Raji (cell line): ENCODE measurements around the gene RTP5.

Experiments used
- POLR2A ChIP-seq: IDR thresholded peaks from 2 replicates; pipeline ENCODE4 v1.6.1; 2011; ENCODE audit warnings: low read depth, low read length, control low read depth; ENCODE audit not compliant: insufficient read depth

The RTP5 gene

GRCh38 chr2:241862775-241863535 is 6.6 kb upstream of the RTP5 start:
- no peak for TF ChIP-seq POLR2A

- TF ChIP-seq POLR2A, result no peak
Observed at GRCh38 chr2:241863536-241863954, 6.0 kb upstream of the RTP5 start.

DNA sequence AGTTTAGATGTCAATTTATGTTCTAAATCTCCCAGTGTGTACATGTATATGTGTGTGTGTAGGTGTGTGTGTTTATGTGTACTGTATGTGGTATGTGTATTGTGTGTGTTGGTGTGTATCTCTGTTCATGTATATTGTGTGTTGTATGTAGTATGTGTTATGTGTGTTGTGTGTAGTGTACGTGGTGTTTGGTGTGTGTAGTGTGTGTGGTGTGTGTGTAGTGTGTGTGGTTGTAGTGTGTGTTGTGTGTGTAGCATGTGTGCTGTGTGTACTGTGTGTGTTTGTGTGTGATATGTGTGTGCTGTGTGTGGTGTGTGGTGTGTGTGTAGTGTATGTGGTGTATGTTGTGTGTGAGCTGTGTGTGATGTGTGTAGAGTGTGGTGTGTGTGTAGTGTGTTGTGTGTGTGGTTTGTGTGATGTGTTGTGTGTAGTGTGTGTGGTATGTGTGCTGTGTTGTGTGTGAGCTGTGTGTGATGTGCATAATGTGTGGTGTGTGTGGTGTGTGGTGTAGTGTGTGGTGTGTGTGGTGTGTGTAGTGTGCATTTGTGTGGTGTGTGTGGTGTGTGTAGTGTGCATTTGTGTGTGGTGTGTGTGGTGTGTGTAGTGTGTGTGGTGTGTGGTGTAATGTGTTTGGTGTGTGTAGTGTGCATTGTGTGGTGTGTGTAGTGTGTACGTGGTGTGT is 5.2 kb upstream of the RTP5 start:
- TF ChIP-seq POLR2A, result no peak

- TF ChIP-seq POLR2A, result no peak
Observed at GRCh38 chr2:241864850-241865213, 4.7 kb upstream of the RTP5 start.

GRCh38 chr2:241865416-241865956 is 4.0 kb upstream of the RTP5 start:
- TF ChIP-seq POLR2A, result no peak

- TF ChIP-seq POLR2A, result no peak
Observed at GRCh38 chr2:241865957-241866789, 3.4 kb upstream of the RTP5 start.

DNA sequence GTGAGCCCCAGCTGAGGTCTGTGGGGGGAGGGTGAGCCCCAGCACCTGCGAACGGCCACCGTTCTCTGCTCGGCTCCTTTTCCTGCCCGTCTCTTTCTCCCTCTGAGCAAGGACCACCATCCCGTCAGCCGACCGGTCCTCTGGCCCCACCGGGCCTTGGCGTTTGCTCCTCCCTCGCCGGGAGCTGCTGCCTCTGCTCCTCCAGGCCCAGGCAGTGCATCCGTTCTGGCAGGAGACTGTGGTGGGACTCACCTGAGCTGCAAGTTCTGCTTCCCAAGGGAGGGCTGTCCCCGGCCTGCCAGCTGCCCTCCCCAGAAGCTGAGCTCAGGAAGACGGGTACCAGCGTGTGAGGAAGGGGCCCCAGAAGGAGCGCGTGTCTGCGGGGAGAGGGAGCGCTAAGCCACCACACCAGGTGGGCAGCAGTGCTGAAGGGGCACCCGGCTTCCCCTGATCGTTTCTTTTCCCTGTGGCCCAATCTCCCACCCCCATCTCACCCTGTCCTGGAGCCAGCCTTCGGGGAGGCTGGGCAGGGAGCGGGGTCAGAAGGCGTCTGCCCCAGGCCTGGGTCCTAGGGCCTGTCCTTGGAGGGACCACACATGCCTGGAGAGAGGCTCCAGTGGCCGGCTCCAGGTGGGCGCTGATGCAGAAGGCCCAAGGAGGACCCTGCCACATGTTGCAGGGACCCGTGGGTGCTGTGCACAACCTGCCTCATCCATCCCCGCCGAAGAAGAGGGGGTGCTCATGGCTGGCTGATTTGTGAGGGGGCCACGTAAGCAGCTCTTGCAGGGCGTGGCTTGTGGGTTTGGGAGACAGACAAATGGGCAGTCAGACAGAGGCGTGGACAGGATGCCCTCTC is 2.5 kb upstream of the RTP5 start:
- TF ChIP-seq POLR2A, result no peak

DNA sequence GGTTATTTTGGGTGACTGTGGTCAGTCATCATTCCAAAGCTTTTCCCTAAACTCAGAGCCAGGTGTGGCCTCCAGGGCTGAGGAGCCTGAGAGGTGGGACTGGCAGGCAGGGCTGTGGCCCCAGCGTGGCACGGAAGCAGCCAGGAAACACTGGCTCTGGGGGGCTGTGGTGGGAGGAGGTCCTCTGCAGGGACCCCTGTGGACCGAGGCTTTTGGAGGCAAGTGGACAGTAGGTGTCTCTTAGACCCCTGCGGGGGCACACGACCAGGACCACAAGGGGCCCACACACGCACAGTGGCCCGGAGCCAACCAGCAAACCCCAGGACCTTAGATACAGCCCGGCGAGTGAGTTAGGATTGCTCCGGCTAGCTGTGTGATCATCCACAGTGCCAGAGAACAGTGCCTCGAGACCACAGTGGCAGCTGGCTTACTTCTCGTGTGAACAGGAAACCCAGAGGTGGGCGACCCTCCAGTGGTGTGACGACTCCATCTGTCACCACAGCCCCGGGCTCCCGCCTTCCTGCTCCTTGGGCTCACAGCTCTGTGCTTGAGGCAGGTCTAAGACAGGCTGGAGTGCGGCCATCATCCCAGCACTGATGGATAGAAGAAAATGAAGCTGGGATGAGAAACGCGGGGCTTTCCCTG is 1.6 kb upstream of the RTP5 start:
- no peak for TF ChIP-seq POLR2A

DNA sequence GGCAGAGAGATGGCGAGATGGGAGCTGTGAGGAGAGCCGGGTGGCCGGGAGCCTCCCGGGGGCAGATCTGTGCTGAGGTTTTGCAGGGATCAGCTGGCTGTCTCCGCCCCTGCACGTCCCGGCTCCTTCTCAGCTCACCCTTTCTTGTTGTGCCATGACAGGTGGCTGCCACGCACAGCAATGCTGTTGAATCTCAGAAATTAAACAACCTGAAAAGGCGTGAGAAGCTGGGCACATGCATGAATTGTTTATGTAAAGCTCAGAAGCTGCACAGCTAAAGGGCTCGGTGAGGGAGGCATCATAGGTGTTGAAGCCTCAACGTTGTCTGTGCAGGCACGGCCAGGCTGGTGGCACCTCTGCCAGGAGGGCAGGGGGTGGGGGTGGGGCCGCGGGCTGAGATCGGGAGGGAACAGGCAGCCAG is 858 bp upstream of the RTP5 start:
- TF ChIP-seq POLR2A, result no peak

DNA sequence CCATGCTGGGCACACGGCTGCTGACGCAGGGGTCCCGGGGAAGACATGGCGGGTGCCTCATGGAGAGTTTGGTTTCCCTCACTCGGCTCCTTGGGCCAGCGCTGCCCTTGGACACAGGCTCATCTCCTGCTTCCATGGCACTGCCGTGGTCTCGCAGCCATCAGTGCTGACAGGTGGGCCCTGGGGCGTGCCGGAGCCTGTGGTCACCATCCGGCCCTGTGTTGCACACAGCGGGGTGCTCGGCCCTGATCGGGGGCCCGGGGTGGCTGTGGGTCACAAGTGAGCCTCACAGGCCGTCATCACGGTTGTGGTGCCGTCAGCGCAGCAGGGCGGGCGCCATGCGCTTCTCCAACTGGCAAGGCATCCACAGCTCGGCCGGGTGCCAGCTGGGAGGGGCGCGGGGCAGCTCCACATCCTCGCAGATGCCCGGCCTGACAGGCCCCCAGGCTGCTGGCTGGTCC is 582 bp downstream of the RTP5 start:
- TF ChIP-seq POLR2A, result no peak

DNA sequence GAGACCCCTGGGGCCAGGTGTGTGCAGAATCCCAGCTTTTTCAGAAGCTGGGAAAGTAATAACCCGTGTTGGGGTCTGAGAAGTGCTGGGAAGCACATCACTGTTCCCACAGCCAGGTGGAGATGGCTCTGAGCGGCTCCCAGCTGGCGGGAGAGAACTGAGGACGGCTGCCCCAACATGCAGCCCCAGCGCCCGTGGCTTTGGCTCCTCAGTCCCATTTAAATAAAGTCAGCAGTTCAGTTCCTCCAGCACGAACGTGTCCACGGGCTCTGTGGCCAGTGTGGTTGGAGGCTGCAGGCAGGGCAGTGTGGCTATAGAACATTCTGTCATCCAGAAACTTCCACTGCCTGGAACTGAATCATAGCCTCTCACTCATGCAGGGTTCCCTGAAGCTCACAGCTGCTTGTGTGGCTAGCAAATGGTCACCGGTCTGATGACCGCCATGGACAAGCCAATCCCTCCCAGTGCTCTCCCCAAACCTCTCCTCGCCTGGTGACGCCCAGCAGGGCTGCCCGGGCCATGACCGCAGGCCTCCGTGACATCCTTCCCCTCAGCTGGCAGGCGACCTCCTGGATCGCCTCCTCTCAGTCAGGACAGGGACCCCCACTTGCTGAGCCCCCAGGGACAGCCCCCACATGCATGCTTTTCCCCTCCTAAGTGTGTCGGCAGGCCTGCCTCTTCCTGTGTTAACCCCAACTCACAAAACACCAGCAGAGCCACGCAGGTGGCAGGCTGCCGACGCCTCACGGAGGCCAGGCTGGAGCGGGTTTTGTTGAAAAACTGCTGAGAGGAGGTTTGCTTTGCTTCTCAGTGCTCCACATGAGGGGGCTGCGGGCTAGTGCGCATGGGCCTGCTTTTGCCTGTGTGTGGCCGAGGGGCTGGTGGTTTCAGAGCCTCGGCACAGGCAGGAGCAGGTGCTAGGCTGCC is 1.3 kb downstream of the RTP5 start:
- no peak for TF ChIP-seq POLR2A

GRCh38 chr2:241871538-241872312 is 2.2 kb downstream of the RTP5 start:
- no peak for TF ChIP-seq POLR2A

DNA sequence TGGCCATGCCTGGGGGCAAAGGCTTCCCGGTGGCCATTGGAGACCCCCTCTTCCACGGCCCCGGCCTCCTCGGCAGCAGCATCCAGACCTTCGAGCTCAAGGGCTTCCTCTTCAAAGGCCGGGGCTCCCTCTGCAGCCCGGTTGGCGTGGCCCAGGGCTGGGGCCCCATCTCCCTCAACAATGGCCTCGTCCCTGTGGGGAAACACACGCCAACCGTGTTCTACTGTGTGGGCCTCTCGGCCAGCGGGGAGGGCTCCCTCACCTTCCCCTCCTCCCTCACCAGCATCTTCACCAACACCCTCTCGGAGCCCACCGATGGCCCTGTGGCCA is 2.7 kb downstream of the RTP5 start:
- no peak for TF ChIP-seq POLR2A
